IMR-90 (cell line): Measurements from ENCODE around the gene RPL26.

Experiments
- BHLHE40 ChIP-seq: fragments of 150-350 bp; IDR thresholded peaks from 2 replicates; pipeline ENCODE4 v1.6.1; 2016; ENCODE audit warnings: mild to moderate bottlenecking, low read depth, low read length
- CEBPB ChIP-seq: IDR thresholded peaks from 2 replicates; pipeline ENCODE4 v1.6.1; 2012; ENCODE audit warnings: low read depth, low read length, improper control_type of control experiment
- MAFK ChIP-seq: IDR thresholded peaks from 2 replicates; pipeline ENCODE4 v1.6.1; 2012; ENCODE audit warnings: low read depth, low read length, improper control_type of control experiment
- MAZ ChIP-seq: IDR thresholded peaks from 2 replicates; pipeline ENCODE4 v1.6.1; 2012; ENCODE audit warnings: low read depth, mild to moderate bottlenecking, low read length, improper control_type of control experiment, moderate library complexity, borderline replicate concordance
- POLR2A ChIP-seq: IDR thresholded peaks from 2 replicates; pipeline ENCODE4 v1.6.1; 2012; ENCODE audit warnings: mild to moderate bottlenecking, low read depth, low read length
- RAD21 ChIP-seq: IDR thresholded peaks from 2 replicates; pipeline ENCODE4 v1.6.1; 2012; ENCODE audit warnings: low read length, improper control_type of control experiment
- RCOR1 ChIP-seq: IDR thresholded peaks from 2 replicates; pipeline ENCODE4 v1.6.1; 2012; ENCODE audit warnings: mild to moderate bottlenecking, low read length, improper control_type of control experiment; ENCODE audit not compliant: insufficient replicate concordance
- SMC3 ChIP-seq: fragments of 150-350 bp; IDR thresholded peaks from 2 replicates; pipeline ENCODE4 v1.6.1; 2016; ENCODE audit warnings: low read depth, mild to moderate bottlenecking, antibody characterized with exemption, low read length, moderate library complexity
- TF ChIP-seq, protein P1 (sequence below): conservative IDR thresholded peaks from 2 replicates; pipeline ENCODE4 v1.5.1; 2012; ENCODE audit warnings: mild to moderate bottlenecking, low read depth, low read length, improper control_type of control experiment

GRCh38 chr17:8419305-8419704, 36.3 kb upstream of the RPL26 start:
- TF ChIP-seq, protein P1, sequence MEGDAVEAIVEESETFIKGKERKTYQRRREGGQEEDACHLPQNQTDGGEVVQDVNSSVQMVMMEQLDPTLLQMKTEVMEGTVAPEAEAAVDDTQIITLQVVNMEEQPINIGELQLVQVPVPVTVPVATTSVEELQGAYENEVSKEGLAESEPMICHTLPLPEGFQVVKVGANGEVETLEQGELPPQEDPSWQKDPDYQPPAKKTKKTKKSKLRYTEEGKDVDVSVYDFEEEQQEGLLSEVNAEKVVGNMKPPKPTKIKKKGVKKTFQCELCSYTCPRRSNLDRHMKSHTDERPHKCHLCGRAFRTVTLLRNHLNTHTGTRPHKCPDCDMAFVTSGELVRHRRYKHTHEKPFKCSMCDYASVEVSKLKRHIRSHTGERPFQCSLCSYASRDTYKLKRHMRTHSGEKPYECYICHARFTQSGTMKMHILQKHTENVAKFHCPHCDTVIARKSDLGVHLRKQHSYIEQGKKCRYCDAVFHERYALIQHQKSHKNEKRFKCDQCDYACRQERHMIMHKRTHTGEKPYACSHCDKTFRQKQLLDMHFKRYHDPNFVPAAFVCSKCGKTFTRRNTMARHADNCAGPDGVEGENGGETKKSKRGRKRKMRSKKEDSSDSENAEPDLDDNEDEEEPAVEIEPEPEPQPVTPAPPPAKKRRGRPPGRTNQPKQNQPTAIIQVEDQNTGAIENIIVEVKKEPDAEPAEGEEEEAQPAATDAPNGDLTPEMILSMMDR, result no peak
- TF ChIP-seq SMC3 (no peak), POLR2A (no peak), BHLHE40 (no peak), RCOR1 (no peak), CEBPB (no peak), RAD21 (no peak), MAZ (no peak), MAFK (no peak)
